H1 (cell line): ENCODE results near the gene PLCL2.

ENCODE experiments used
- JUN ChIP-seq: IDR thresholded peaks from 2 replicates; pipeline ENCODE4 v1.6.1; 2011; ENCODE audit warnings: low read depth, mild to moderate bottlenecking, improper control_type of control experiment, low read length
- JUND ChIP-seq: IDR thresholded peaks from 2 replicates; pipeline ENCODE4 v1.6.1; 2011; ENCODE audit warnings: mild to moderate bottlenecking, improper control_type of control experiment, low read length
- PHF8 ChIP-seq: fragments of 200-600 bp; sonication (generic); conservative IDR thresholded peaks from 2 replicates; pipeline ENCODE4 v1.7.1; 2012; ENCODE audit warnings: low read depth, mild to moderate bottlenecking, inconsistent platforms, low read length, moderate library complexity
- TAF1 ChIP-seq: IDR thresholded peaks from 2 replicates; pipeline ENCODE4 v1.6.1; 2011; ENCODE audit warnings: mild to moderate bottlenecking, low read depth, low read length

DNA sequence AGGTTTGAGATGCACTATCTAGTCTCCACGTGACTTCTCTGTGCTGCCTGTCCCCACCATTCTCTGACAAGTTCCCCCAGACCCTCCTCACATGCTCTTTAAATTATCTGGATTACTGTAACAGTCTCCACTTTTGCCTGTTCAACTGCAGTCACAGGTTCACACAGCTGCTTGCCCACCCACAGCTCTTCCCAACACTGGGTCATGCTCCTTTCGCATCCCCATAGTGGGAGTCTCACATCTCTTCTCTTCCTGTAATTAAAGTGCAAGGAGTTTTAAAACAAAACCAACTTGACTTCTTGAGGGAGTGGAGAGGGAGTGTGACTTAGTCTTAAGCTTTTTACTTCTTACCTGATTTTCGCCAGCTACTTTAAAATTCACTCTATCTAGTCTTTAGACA lies 178.8 kb downstream of the PLCL2 start:
- TF ChIP-seq PHF8 (no peak), TAF1 (no peak), JUND (no peak), JUN (no peak)
